SU-DHL-6 (cell line): ENCODE measurements around the gene SLC37A3.

ENCODE experiments used
- H2AFZ ChIP-seq: fragments of 200-600 bp; sonication (generic); 2 replicates; pipeline ENCODE4 v1.6.1; 2014; ENCODE audit warnings: low read depth, mild to moderate bottlenecking, moderate library complexity, mixed read lengths, antibody characterized with exemption, low read length; ENCODE audit not compliant: severe bottlenecking
- H3F3A ChIP-seq: fragments of 200-600 bp; shearing (Covaris generic); 2 replicates; pipeline ENCODE4 v1.6.0; 2016; ENCODE audit warnings: antibody characterized with exemption, mild to moderate bottlenecking; ENCODE audit not compliant: insufficient read depth
- H3K27ac ChIP-seq: fragments of 200-600 bp; sonication (generic); 2 replicates; pipeline ENCODE4 v1.5.1; 2016; ENCODE audit warnings: low read depth, mild to moderate bottlenecking, low read length, moderate library complexity, mixed read lengths
- H3K27me3 ChIP-seq: fragments of 200-600 bp; sonication (generic), shearing (Covaris generic); 2 replicates; pipeline ENCODE4 v1.6.0; 2014; ENCODE audit warnings: mild to moderate bottlenecking, low read length
- H3K36me3 ChIP-seq: fragments of 200-600 bp; sonication (generic); 2 replicates; pipeline ENCODE4 v1.6.1; 2014; ENCODE audit warnings: mild to moderate bottlenecking, low read length, mixed read lengths
- H3K4me2 ChIP-seq: fragments of 300-600, 200-600 bp; shearing (Covaris generic), sonication (generic); 2 replicates; pipeline ENCODE4 v1.6.0; 2014; ENCODE audit warnings: low read length, low read depth, mild to moderate bottlenecking; ENCODE audit not compliant: poor library complexity, severe bottlenecking
- H3K4me3 ChIP-seq: fragments of 200-600 bp; sonication (generic); 2 replicates; pipeline ENCODE4 v1.5.1; 2014; ENCODE audit warnings: antibody characterized with exemption, low read length, mild to moderate bottlenecking, mixed read lengths; ENCODE audit not compliant: insufficient read depth, poor library complexity, severe bottlenecking
- H3K79me2 ChIP-seq: fragments of 200-600 bp; sonication (generic); 2 replicates; pipeline ENCODE4 v1.6.1; 2014; ENCODE audit warnings: mild to moderate bottlenecking, low read length, moderate library complexity; ENCODE audit not compliant: insufficient read depth
- H3K9ac ChIP-seq: fragments of 200-600 bp; sonication (generic); 2 replicates; pipeline ENCODE4 v1.7.0; 2014; ENCODE audit warnings: mild to moderate bottlenecking, low read length
- H3K9me2 ChIP-seq: fragments of 200-600 bp; sonication (generic); replicated peaks from 2 replicates; pipeline ENCODE4 v1.6.1; 2014; ENCODE audit warnings: low read length; ENCODE audit not compliant: insufficient read depth
- H3K9me3 ChIP-seq: fragments of 200-600 bp; sonication (generic); 2 replicates; pipeline ENCODE4 v1.6.1; 2014; ENCODE audit warnings: low read length, mixed read lengths; ENCODE audit not compliant: insufficient read depth
- H4K20me1 ChIP-seq: fragments of 200-600 bp; sonication (generic); 2 replicates; pipeline ENCODE4 v1.6.1; 2014; ENCODE audit warnings: low read depth, mild to moderate bottlenecking, antibody characterized with exemption, low read length, moderate library complexity, mixed read lengths
- CTCF ChIP-seq: fragments of 200-600 bp; sonication (generic); IDR thresholded peaks from one replicate; pipeline ENCODE4 v1.5.1; 2017; ENCODE audit warnings: antibody characterized with exemption, mild to moderate bottlenecking, low read length, moderate library complexity; ENCODE audit not compliant: insufficient read depth, poor library complexity, severe bottlenecking
- EZH2phosphoT487 ChIP-seq: fragments of 200-600 bp; sonication (generic), shearing (Covaris generic); conservative IDR thresholded peaks from 2 replicates; pipeline ENCODE4 v1.6.1; 2018; ENCODE audit warnings: mild to moderate bottlenecking, antibody characterized with exemption, low read length, moderate library complexity, mixed read lengths

The SLC37A3 gene

GRCh38 chr7:140304191-140304799 is 94.0 kb downstream of the SLC37A3 start:
- no peak for TF ChIP-seq CTCF
- TF ChIP-seq EZH2phosphoT487: no peak
- H3K36me3 ChIP-seq: no peaks in the 10 kb centered on the region

GRCh38 chr7:140300243-140301136 is 97.8 kb downstream of the SLC37A3 start:
- Histone ChIP-seq H3K4me3 (no peak overlapping the region), H3K36me3 (no peaks in the 10 kb centered on the region), H4K20me1 (no peaks in the 10 kb centered on the region), H3K79me2 (no peaks in the 10 kb centered on the region), H3K27ac (no peak overlapping the region), H3K9me3 (no peaks in the 10 kb centered on the region), H3K9me2 (no peaks in the 10 kb centered on the region), H3F3A (no peaks in the 10 kb centered on the region), H2AFZ (no peak overlapping the region), H3K27me3 (no peaks in the 10 kb centered on the region), H3K4me2 (no peak overlapping the region), H3K9ac (no peak overlapping the region)
- TF ChIP-seq EZH2phosphoT487: no peak
- no peak for TF ChIP-seq CTCF

More at GRCh38 chr7:140304191-140304799, 94.0 kb downstream of the SLC37A3 start:
- no peak overlapping the region for H3K4me2 ChIP-seq
- no peaks in the 10 kb centered on the region for H3F3A ChIP-seq
- H3K27ac ChIP-seq: no peak overlapping the region
- H4K20me1 ChIP-seq: no peaks in the 10 kb centered on the region
- no peak overlapping the region for H3K9ac ChIP-seq
- H2AFZ ChIP-seq: no peak overlapping the region
- H3K4me3 ChIP-seq: no peak overlapping the region
- no peaks in the 10 kb centered on the region for H3K79me2 ChIP-seq
- H3K9me3 ChIP-seq: no peaks in the 10 kb centered on the region
- no peaks in the 10 kb centered on the region; the same call in 1 of the 2 replicates for H3K27me3 ChIP-seq
- no peaks in the 10 kb centered on the region for H3K9me2 ChIP-seq

GRCh38 chr7:140298213-140298612 is 100.1 kb downstream of the SLC37A3 start:
- no peak overlapping the region for H2AFZ ChIP-seq
- H3K4me3 ChIP-seq: no peak overlapping the region
- no peak overlapping the region for H3K27ac ChIP-seq
- H3F3A ChIP-seq: no peaks in the 10 kb centered on the region
- H4K20me1 ChIP-seq: no peaks in the 10 kb centered on the region
- H3K4me2 ChIP-seq: no peak overlapping the region
- H3K79me2 ChIP-seq: no peaks in the 10 kb centered on the region
- H3K9me2 ChIP-seq: no peaks in the 10 kb centered on the region
- no peaks in the 10 kb centered on the region for H3K27me3 ChIP-seq
- no peaks in the 10 kb centered on the region for H3K9me3 ChIP-seq
- TF ChIP-seq EZH2phosphoT487: no peak
- no peak for TF ChIP-seq CTCF
- no peak overlapping the region for H3K9ac ChIP-seq
- no peaks in the 10 kb centered on the region for H3K36me3 ChIP-seq
